Subcutaneous adipose tissue (tissue), 4 donors: ENCODE measurements around the gene SMPD2. TPM values are rescaled to one million over a fixed set of nuclear protein-coding genes. Genes with fewer than 3 reads are reported as not detected.

ENCODE experiments used
- CTCF ChIP-seq: fragments of 450-650 bp; IDR thresholded peaks from one replicate; pipeline ENCODE4 v1.5.1; 2016; ENCODE audit warnings: low read depth, mild to moderate bottlenecking, control low read depth, antibody characterized with exemption, moderate library complexity
- total RNA-seq, 4 donors: library from RNA; depleted of rRNA; stranded (reverse); fragments of >200 nt; gene quantifications; one replicate each; pipeline ENCODE4 v1.1.0, GENCODE V29; 2016

Gene SMPD2
- total RNA-seq, 4 donors from 2014 or later = 3.6 to 24.3 (median 11.3) TPM

GRCh38 chr6:109417646-109418045, 22.9 kb upstream of the SMPD2 start:
- TF ChIP-seq CTCF = no peak

- TF ChIP-seq CTCF = no peak
Measured at GRCh38 chr6:109420751-109421150, 19.8 kb upstream of the SMPD2 start.

GRCh38 chr6:109421184-109421583, 19.3 kb upstream of the SMPD2 start:
- TF ChIP-seq CTCF = no peak

- TF ChIP-seq CTCF = no peak
Measured at GRCh38 chr6:109424946-109425345, 15.6 kb upstream of the SMPD2 start.

GRCh38 chr6:109428889-109429477, 11.5 kb upstream of the SMPD2 start:
- TF ChIP-seq CTCF = no peak

GRCh38 chr6:109429496-109429895, 11.0 kb upstream of the SMPD2 start:
- TF ChIP-seq CTCF = no peak

- no peak for TF ChIP-seq CTCF
Measured at GRCh38 chr6:109434456-109434855, 6.1 kb upstream of the SMPD2 start.

GRCh38 chr6:109436041-109436440, 4.5 kb upstream of the SMPD2 start:
- no peak for TF ChIP-seq CTCF
